NCI-H69 (cell line): Measurements from ENCODE around the gene PTPN4.
"Not testable (repeated sequence)": the region's sequence is repeated elsewhere in the genome, so short reads cannot be mapped to it uniquely, and the experiment has no call there.

Experiments used
- DNase-seq: peaks from one replicate; lab custom pipeline; 2025; lab: John Stamatoyannopoulos, UW

PTPN4 gene

DNA sequence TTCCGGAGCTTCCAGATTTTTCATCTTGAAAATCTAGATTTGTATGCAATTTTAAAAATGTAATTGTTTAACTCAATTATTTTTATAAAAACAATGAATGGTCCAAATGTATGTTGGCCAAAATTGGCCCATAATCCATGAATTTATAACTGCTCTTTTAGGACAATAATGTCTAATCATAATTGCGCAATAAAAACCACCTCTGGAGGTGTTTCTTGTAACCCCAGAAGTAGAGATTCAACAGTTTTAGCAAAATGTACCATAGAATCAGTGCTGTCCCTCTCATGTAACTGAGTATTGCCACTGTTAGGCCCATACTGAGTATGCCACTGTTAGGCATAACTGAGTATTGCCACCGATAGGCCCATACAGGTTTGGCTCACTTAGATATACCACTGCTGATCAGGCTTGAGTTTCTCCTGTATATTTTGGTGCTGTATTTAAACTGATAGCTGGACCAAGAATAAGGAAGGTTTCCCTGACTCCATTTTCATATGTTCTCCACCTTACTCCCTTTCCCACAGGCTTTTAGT, 182.3 kb downstream of the PTPN4 start:
- DNase-seq: no peak

DNA sequence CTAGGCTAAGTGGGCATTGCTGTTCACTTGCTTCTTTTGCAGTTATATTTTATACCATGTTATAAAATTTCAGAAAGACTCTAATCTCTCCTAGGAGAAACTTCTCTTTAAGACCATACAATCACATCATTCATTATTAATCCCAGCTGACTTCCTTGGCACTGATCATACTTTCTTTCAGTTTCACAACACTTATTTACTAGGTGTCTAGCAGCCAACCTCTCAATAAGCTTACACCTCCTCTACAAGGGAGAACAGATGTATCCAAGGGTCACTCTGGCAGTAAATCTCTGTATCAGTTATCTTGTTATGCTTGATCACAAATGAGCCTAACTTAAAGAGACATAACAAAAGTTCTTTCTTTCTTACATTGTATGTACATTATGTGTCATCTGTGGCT, 183.3 kb downstream of the PTPN4 start:
- DNase-seq: no peak

DNA sequence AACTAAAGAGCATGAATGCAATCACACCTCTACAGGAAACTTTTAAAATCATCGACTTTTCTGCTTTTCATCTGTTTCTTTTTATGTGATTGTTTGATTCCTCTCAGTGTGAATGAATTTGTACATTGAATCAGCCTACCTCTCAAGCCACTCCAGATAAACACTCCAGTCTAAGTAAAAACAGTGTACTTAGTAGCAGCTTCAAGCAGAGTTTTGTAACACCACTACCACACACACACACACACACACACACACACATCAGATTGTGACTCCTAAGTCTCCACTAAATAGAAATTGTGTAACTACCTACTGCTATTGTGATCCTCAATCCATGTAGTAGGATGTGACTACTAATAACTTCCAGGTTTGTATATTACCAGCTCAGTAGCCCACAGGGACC, 187.8 kb downstream of the PTPN4 start:
- no peak for DNase-seq

DNA sequence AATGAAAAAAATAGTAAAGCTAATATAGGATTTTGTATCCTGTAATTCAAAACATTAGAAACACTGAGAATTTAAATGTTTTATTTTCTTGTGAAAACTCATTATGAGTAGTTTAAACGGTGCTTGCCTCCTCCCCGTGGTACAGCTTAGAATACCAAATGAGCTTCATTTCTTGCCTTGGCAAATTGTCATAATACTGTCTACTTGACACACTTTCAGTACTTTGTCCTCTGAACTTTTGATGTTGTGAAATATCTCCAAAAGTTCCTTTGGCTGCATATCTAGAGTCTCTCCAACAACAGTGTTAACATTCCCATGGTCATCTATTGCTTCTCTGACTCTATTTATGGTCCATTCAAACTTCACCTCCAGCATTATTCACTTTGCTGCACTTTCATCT, 191.2 kb downstream of the PTPN4 start:
- DNase-seq: no peak

DNA sequence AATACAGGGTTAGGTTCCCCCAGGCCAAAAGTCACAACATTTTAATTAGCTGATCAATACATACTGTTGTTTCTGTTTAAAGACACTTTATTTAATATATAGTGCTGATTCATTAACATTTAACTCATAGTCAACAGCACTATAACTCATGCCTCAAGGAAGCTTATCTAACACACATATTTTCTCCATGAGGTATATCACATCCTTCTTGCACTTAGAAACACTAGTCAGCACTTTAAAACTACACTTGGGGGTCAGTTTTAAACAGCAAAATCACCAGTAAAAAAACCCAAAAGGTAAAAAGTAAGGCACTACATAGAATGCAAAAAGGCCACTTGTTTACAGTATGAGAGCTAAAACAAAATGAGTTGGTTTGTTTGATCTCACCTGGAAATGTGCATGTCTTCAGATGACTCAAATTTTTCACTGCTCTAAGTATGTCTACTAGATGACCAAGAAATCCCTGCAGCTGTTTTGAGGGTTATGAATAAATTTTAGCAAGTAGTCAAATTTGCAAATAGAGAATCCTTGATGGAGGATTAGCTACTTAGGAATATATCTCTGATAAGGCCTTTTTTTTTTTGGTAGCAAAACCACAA, 199.0 kb downstream of the PTPN4 start:
- no peak for DNase-seq

DNA sequence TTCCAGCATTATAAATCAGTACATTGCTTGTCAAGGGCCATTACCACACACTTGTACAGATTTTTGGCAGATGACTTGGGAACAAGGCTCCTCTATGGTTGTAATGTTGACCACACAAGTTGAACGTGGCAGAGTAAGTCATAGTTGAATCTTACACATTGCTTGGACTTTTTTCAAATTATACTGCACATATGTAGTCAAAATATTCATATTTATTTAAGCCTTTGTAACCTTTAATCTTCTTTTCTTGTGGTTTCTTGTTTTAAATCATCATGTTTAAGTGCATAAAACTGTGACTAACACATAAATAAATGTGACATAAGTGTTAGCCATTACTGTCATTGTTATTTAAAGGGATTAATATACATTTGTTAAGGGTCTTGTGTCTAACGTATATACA, 201.1 kb downstream of the PTPN4 start:
- no peak for DNase-seq

DNA sequence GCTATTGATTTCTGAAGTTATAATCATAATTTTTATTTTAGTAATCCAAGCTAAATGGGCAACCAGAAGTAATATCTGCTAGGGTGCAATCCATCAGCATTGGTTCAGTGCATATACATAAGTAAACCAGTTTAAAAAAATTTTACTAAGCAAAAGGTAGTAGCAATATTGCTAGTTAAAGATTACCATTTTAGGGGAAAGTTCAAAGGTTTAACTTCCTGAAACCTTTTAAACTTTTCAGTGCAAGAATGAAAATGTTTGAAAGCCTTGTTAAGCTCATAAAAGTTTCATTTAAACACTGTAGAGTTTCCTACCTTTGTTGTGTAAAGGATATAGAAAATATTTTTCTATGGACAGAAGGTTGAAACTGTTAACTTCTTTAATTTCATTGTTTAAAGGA, 222.2 kb downstream of the PTPN4 start:
- no peak for DNase-seq

DNA sequence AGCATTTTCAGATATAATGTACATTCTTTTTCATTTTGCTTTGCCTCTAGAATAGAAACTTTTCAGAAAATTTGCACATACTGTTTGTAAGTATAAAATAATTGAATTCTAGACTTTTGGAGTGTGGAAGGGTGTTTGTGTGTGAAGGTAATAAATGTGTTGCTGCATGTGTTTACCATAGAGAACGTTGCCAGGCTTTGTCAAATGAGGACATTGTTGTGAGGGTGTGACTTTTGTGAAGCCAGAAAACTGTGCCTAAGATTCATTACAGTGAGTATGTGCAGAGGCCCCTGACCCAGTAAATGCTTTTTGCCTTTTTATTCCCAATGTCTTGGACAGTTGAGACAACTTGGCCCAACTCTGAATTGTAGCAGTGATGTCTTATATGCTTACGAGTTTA, 222.8 kb downstream of the PTPN4 start:
- no peak for DNase-seq

DNA sequence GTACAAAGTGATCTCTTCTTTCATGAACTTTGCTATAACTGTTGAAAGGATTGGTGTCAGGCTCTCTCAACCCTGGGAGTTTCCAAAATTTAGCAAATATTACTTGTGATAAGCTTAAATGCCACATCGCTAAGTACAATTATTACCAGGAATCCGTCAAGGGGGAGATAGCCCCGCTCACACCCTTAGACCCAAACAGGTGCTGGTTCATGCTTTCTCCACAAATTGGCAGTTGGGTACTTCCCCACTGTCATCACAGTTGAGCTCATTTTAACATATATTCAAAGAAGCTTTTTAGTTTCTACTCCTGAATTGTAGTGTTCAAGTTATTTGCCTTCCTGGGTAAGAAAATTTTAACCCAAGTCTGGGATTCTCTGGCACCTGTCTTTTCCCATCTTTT, 223.4 kb downstream of the PTPN4 start:
- no peak for DNase-seq

DNA sequence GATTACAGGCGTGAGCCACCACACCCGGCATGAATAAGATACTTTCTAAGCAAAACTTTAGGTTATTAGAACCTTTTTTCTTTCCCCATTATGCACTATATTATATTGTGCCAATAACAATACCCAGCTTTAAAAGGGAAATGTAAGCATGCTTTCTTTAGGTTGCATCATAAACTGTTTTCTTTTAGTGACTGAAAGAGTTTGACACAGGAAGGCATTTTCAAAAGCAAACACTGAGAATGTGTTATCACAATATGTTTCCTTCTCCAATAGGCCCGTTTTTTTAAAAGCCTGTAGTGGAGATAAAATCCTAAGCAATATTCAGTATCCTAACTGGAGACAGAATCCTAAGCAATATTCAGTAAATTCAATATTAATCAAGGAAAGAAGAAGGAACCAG, 236.4 kb downstream of the PTPN4 start:
- DNase-seq: no peak

DNA sequence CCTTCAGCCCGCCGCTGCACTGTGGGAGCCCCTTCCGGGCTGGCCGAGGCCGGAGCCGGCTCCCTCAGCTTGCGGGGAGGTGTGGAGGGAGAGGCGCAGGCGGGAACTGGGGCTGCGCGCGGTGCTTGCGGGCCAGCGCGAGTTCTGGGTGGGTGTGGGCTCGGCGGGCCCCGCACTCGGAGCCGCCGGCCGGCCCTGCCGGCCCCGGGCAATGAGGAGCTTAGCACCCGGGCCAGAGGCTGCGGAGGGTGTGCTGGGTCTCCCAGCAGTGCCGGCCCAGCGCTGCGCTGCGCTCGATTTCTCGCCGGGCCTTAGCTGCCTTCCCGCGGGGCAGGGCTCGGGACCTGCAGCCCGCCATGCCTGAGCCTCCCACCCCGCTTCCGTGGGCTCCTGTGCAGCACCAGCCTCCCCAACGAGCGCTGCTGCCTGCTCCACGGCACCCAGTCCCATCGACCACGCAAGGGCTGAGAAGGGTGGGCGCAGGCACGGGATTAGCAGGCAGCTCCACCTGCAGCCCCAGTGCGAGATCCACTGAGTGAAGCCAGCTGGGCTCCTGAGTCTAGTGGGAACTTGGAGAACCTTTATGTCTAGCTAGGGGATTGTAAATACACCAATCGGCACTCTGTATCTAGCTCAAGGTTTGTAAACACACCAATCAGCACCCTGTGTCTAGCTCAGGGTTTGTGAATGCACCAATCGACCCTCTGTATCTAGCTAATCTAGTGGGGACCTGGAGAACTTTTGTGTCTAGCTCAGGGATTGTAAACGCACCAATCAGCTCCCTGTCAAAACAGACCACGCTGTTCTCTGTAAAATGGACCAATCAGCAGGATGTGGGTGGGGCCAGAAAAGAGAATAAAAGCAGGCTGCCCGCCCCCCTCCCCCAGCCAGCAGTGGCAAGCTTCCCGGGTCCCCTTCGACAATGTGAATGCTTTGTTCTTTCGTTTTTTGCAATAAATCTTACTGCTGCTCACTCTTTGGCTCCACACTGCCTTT, 237.5 kb downstream of the PTPN4 start:
- DNase-seq: not testable (repeated sequence)

DNA sequence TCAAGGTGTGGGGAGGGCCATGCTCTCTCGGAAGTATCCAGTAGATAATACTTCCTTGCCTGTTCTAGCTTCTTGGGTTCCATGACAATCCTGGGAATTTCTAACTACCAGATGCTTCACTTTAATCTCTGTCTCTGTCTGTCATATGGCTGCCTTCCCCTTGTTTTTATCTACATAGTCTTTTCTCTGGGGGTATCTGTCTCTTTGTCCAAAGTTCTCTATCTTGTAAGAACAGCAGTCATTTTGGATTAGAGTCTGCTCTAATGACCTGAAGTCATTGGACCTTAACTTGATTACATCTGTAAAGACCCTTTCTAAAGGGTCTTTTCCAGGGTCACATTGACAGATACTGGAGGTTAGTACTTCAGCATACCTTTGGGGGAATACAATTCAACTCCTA, 241.7 kb downstream of the PTPN4 start:
- DNase-seq: no peak

DNA sequence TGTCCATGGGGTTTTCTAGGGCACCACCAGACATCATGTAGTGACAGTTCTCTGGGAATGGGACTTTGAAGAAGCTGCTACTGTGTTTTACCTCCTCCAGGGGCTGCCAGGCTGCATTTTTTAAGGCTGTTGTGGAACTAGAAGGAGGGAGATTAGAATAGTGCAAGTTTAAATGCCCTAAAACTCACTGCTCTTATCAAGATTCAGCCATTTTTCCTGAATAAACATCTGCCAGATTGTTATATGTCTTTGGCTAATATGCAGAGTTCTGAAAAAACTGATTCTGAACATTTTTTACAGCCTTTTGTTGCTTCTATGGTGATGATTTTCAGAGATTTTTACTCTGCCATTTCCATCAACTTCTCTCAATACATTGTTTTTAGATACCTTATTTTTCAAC, 244.5 kb downstream of the PTPN4 start:
- DNase-seq: no peak

DNA sequence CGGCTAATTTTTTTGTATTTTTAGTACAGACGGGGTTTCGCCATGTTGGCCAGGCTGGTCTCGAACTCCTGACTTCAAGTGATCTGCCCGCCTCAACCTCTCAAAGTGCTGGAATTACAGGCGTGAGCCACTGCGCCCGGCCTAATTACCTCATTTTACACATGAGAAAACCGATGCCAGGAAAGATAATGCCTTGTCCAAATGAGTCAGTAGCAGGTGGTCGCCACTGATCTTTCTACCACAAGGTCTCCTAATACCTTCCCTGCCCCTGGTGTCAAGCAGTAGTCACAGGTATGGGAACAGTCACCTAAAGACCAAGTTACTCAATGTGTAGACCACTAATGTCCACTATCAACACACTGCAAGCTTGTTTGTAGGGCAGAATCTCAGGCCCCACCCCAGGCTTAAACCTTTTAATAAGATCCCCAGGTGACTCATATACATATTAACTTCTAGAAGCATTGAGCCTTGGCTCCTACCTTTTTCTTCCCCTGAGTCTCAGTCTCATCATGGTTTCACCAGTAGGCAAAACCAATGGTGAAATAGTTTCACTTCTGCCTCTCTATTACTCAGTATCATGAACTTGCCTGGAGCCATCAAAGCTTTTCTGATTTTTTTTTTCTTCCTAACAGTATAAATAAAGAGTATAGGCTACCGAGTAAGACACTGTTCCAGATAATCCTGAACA, 246.3 kb downstream of the PTPN4 start:
- no peak for DNase-seq

DNA sequence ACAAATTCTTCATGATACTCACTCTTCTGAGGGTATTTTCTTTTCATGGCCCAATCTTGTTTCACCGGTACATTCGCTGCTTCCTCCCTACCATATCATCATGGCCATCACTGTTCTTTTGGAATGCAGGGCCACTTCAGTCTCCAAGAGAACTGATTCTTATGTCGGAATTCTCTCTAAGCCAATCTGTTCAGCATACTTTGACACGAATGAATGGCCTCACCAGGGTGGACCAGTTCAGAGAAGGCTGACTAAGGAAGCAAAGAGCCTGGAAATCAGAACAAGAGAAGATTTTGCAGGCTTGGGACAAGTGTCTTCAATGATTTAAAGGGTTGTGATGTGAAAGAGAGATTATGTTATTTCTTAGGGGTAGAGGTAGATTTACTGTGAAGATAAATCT, 248.1 kb downstream of the PTPN4 start:
- DNase-seq: no peak

DNA sequence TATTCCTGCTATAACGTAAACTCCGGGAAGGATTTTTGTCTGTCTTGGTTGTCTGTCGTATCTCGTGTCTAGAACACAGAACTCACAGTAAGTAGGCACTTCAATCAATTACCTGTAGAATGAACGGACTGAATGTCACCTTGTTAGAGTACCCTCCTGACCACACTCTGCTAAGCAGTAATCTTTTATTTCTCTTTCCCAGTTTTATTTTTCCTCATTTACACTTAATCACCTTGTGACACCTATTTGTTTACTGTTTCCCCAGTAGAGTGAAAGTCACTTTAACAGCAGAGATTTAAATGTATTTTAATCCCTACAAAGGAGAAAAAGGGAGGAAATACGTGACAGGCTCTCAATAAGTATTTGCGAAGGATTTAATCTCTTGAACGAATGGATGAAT, 252.6 kb downstream of the PTPN4 start:
- DNase-seq: peak; percentile 40

DNA sequence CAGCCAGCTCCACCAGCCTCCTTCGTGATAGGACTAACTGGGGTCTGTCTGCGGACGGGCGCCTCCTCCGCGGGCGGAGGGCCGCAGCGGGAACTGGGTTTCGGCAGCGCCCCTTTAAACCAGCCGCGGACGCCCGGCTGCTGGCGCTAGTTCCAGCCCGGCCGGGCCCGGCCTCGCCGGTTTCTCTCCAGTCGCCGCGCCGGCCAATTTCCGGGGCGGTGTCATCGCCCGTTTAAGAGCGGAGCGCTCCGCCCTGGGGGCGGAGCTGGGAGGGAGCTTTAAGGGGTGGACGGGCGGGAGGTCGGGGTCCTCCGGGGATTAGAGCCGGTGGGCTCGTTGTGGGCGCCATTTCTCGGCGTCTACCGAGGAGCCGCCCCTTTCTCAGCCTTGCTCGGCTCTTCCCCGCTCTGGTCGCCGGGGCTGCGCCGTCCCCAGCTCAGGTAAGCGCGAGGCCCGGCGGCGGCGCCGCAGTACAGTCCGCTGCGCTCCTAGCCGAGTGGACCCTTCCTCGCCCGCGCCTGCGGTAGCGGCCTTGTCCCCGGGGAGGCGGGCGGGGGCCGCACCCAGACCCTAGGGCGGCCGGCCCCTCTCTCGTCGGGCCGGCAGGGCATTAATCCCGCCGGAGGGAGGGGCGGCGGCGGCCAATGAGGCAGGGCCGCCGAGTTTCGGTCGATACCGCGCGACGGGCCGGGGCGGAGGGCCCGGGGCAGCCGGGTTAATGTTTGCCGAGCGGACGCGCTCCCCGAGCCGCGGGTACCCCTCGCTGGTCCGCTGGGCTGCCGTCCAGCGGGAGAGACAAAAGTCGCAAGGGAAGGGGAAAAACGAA, 253.3 kb downstream of the PTPN4 start, which contains the start of gene EPB41L5:
EPB41L5 (plus strand) TSS at position 307 of the 826 bp plus-strand sequence. CDS start 6,008 bp downstream, outside the sequence.
- DNase-seq: peak; percentile 95

DNA sequence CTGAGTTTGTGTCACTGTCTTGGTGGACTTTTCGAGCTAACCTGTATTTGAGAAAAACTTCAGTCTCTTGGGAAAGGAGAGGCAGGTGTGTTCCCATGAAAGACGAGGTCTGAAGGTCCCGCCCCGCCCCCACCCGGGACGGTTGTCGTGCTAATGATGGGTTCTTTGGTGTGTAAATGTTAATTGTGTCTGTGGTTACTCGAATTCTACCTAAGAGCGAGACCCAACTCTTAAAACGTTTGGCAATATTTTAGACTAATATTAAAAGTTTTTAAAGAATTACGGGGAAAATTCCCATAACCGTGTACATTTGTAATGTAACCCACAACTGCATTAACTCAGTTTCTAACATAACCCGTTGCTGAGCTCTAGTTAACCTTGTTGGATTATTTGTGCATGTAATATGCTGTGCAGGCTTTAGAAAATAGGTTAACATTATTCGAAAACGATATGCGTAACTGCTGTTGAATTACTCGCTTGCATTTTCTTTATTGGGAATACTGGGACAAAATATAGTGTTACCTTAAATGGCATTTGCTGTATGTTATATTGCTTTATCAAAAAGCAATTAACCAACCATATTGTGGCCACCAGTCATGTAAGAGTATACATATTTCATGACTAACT, 254.0 kb downstream of the PTPN4 start:
- DNase-seq: peak; percentile 48

DNA sequence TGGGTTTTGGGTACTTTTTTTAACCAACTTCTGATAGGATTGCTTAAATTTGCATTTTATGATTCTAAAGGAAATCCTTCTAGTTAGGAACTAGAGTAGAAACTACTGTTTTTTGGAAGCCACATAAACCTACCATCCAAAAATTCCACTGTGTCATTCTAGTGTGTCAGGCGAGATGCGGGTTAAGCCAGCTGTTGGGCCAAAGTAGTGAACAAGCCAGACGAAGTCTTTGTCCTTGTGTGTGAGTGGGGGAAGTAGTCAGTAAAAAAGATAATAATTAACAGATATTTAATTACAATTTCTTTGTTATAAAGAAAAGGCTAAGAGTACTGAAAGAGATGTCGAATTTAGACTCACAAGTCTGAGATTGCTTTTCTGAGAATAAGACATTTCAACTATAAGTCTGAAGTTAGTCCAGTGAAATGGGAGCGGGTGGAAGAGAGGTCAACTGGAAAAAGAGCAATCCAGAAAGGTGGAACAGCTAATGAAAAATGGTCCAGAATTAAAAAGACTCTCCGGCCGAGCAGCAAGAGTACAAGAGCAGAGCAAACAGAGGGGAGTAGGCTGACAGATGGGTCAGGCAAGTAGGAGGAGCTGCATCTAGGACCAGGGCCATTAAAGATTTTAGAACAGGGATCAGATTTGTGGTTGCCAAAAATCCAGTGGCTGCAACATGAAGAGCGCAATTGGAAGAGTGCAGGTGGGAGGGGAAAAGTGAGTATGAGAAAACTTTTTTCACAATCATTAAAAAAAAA, 254.7 kb downstream of the PTPN4 start:
- peak; percentile 47 for DNase-seq

DNA sequence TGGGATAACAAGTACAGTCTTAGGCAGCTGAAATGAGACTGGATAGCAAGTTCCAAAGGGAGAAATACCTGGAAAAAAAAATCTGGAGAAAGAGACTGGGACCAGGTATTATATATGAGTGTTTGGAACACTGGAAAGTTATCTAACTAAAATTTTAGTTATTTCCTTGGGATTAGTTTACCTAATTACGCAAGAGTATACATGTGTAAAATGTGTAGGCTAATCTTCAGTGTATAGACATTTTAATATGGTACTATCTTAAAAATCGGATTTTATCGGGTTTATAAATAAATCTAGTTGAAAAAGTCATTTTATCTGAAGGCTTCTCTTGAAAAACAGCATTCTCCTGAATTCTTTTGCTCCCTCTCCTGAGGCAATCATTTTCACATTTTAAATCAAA, 257.1 kb downstream of the PTPN4 start:
- DNase-seq: no peak
